Kidney epithelial cell (primary cell): ENCODE data around the gene ANKS1B. TPM values are rescaled to one million over a fixed set of nuclear protein-coding genes. Genes with fewer than 3 reads are reported as not detected.
A peak's percentile ranks its signal among the peaks of the same experiment; 100 is the strongest.
"Not testable (repeated sequence)": the region's sequence is repeated elsewhere in the genome, so short reads cannot be mapped to it uniquely, and the experiment has no call there.

ENCODE experiments used
- DNase-seq: peaks from one replicate; pipeline ENCODE4 v3.0.0-alpha.2; 2010; ENCODE audit warnings: low read depth
- H3K27me3 ChIP-seq: 2 replicates; pipeline ENCODE4 v1.6.0; 2011; ENCODE audit warnings: low read length; ENCODE audit not compliant: control insufficient read depth, insufficient read depth
- H3K36me3 ChIP-seq: 2 replicates; pipeline ENCODE4 v1.5.1; 2011; ENCODE audit warnings: low read length; ENCODE audit not compliant: control insufficient read depth, insufficient read depth
- H3K4me3 ChIP-seq: 2 replicates; pipeline ENCODE4 v1.5.1; 2011; ENCODE audit warnings: low read depth, mild to moderate bottlenecking, control low read depth, low read length
- CTCF ChIP-seq: IDR thresholded peaks from 2 replicates; pipeline ENCODE4 v1.5.1; 2011; ENCODE audit warnings: mild to moderate bottlenecking, moderate library complexity, low read length, control low read depth, inconsistent platforms; ENCODE audit not compliant: insufficient read depth, poor library complexity, severe bottlenecking
- total RNA-seq: library from RNA; depleted of rRNA; stranded (reverse); fragments of >200 nt; gene quantifications from 2 replicates; pipeline ENCODE4 v1.2.3, GENCODE V29; 2015

ANKS1B gene
- total RNA-seq, 1 donor from 2014 or later: 0.13 TPM

- TF ChIP-seq CTCF: no peak
- no peaks in the 10 kb centered on the region for H3K27me3 ChIP-seq
- DNase-seq: no peak
- H3K4me3 ChIP-seq: no peak overlapping the region
- no peaks in the 10 kb centered on the region for H3K36me3 ChIP-seq
These were observed 375.1 kb downstream of the ANKS1B start for GRCh38 chr12:99609455-99610181.

GRCh38 chr12:99600388-99600787 lies 384.3 kb downstream of the ANKS1B start:
- H3K36me3 ChIP-seq: no peaks in the 10 kb centered on the region
- no peaks in the 10 kb centered on the region for H3K27me3 ChIP-seq
- peak; percentile 21 for DNase-seq
- no peak overlapping the region for H3K4me3 ChIP-seq
- TF ChIP-seq CTCF: no peak

- no peak for DNase-seq
- H3K4me3 ChIP-seq: no peak overlapping the region
These were observed 386.0 kb downstream of the ANKS1B start for GRCh38 chr12:99598785-99599184.

GRCh38 chr12:99596762-99597161 lies 388.0 kb downstream of the ANKS1B start:
- Histone ChIP-seq H3K27me3 (no peaks in the 10 kb centered on the region), H3K36me3 (no peaks in the 10 kb centered on the region), H3K4me3 (no peak overlapping the region)
- no peak for DNase-seq
- no peak for TF ChIP-seq CTCF

More at GRCh38 chr12:99598785-99599184, 386.0 kb downstream of the ANKS1B start:
- no peaks in the 10 kb centered on the region for H3K36me3 ChIP-seq
- no peaks in the 10 kb centered on the region for H3K27me3 ChIP-seq
- no peak for TF ChIP-seq CTCF

GRCh38 chr12:99577125-99577524 lies 407.6 kb downstream of the ANKS1B start:
- not testable (repeated sequence) for H3K27me3 ChIP-seq

GRCh38 chr12:99573980-99574379 lies 410.8 kb downstream of the ANKS1B start:
- TF ChIP-seq CTCF: no peak
- H3K4me3 ChIP-seq: no peak overlapping the region
- no peaks in the 10 kb centered on the region for H3K27me3 ChIP-seq
- H3K36me3 ChIP-seq: no peaks in the 10 kb centered on the region
- no peak for DNase-seq

More at GRCh38 chr12:99577125-99577524, 407.6 kb downstream of the ANKS1B start:
- not testable (repeated sequence) for DNase-seq, H3K4me3 ChIP-seq, H3K36me3 ChIP-seq
